OCI-LY3 (cell line): ENCODE results near the gene DNAH7.

Experiments used
- EZH2phosphoT487 ChIP-seq: fragments of 200-600 bp; shearing (Covaris generic); IDR thresholded peaks from 2 replicates; pipeline ENCODE4 v1.6.1; 2018; ENCODE audit warnings: antibody characterized with exemption, mixed run types, low read depth
- TF ChIP-seq, protein P1 (sequence below): fragments of 200-600, 300-600 bp; sonication (generic); IDR thresholded peaks from 2 replicates; pipeline ENCODE4 v1.5.1; 2014; ENCODE audit warnings: antibody characterized with exemption, low read length, low read depth

DNA sequence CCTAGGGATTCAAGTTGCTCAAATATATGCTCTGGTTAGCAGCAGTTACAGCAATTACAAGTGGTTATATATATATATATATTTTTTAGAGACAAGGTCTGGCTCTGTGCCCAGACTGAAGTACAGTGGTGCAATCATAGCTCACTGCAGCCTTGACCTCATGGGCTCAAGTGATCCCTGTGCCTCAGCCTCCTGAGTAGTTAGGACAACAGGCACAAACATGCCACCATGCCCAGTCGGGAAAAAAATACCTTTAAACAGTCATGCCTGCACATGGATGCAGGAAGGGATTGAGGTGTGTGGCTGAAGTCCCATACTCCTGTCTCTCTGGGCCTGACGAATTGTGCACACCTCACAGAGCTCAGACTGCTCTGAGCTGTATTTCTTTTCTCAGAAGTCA, 19.6 kb upstream of the DNAH7 start:
- TF ChIP-seq, protein P1, sequence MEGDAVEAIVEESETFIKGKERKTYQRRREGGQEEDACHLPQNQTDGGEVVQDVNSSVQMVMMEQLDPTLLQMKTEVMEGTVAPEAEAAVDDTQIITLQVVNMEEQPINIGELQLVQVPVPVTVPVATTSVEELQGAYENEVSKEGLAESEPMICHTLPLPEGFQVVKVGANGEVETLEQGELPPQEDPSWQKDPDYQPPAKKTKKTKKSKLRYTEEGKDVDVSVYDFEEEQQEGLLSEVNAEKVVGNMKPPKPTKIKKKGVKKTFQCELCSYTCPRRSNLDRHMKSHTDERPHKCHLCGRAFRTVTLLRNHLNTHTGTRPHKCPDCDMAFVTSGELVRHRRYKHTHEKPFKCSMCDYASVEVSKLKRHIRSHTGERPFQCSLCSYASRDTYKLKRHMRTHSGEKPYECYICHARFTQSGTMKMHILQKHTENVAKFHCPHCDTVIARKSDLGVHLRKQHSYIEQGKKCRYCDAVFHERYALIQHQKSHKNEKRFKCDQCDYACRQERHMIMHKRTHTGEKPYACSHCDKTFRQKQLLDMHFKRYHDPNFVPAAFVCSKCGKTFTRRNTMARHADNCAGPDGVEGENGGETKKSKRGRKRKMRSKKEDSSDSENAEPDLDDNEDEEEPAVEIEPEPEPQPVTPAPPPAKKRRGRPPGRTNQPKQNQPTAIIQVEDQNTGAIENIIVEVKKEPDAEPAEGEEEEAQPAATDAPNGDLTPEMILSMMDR = no peak
- no peak for TF ChIP-seq EZH2phosphoT487
